ENCODE measurements around the gene DSCAML1. TPM values are rescaled to one million over a fixed set of nuclear protein-coding genes. Genes with fewer than 3 reads are reported as not detected.

DSCAML1 gene
- total and polyA plus RNA-seq, 8 donors = 0.08 to 2.9 (median 0.45) TPM

GRCh38 chr11:117841551-117842031, 44.6 kb upstream of the DSCAML1 start:
- peak; percentile 4 to 11 for DNase-seq

GRCh38 chr11:117840881-117841550, 44.0 kb upstream of the DSCAML1 start:
- Histone ChIP-seq H3K27ac (no peak overlapping the region), H3K36me3 (peaks cover 0 to 53% (median 12%) of the 10 kb centered on the region in 4 donors), H3K4me3 (no peak overlapping the region), H3K27me3 (no peaks in the 10 kb centered on the region), H3K4me1 (peaks cover 0 to 23% (median 11%) of the 10 kb centered on the region in 4 donors), H3K9me3 (no peaks in the 10 kb centered on the region)
- WGBS, 5 donors = 84 to 94% (median 85%) methylated on average over 9 to 11 of the region's 11 CpGs
- TF ChIP-seq, protein P1, sequence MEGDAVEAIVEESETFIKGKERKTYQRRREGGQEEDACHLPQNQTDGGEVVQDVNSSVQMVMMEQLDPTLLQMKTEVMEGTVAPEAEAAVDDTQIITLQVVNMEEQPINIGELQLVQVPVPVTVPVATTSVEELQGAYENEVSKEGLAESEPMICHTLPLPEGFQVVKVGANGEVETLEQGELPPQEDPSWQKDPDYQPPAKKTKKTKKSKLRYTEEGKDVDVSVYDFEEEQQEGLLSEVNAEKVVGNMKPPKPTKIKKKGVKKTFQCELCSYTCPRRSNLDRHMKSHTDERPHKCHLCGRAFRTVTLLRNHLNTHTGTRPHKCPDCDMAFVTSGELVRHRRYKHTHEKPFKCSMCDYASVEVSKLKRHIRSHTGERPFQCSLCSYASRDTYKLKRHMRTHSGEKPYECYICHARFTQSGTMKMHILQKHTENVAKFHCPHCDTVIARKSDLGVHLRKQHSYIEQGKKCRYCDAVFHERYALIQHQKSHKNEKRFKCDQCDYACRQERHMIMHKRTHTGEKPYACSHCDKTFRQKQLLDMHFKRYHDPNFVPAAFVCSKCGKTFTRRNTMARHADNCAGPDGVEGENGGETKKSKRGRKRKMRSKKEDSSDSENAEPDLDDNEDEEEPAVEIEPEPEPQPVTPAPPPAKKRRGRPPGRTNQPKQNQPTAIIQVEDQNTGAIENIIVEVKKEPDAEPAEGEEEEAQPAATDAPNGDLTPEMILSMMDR (IDR thresholded peaks at IDR 0.05) = no peak
- TF ChIP-seq POLR2A (IDR thresholded peaks at IDR 0.05) (no peak), EP300 (IDR thresholded peaks at IDR 0.05) (no peak)
- intact Hi-C loops (cut with DNase I; ENCODE audit: low total_unique reads) = no loop called here
- DNase-seq = peak; percentile 2 to 16

More at GRCh38 chr11:117841551-117842031, 44.6 kb upstream of the DSCAML1 start:
- Histone ChIP-seq H3K27me3 (no peaks in the 10 kb centered on the region), H3K4me1 (peaks cover 0 to 23% (median 11%) of the 10 kb centered on the region in 4 donors), H3K27ac (no peak overlapping the region), H3K4me3 (no peak overlapping the region), H3K36me3 (peaks cover 0 to 53% (median 12%) of the 10 kb centered on the region in 4 donors), H3K9me3 (no peaks in the 10 kb centered on the region)
- intact Hi-C loops (cut with DNase I; ENCODE audit: low total_unique reads) = no loop called here
- WGBS, 5 donors = 73 to 90% (median 86%) methylated on average over 7 of the region's 7 CpGs
- TF ChIP-seq EP300 (IDR thresholded peaks at IDR 0.05) = no peak

- no peak overlapping the region for H3K4me3 ChIP-seq
- WGBS, 5 donors = 86 to 94% (median 90%) methylated on average over 6 to 10 of the region's 10 CpGs
- H3K4me1 ChIP-seq = peaks cover 0 to 23% (median 11%) of the 10 kb centered on the region in 4 donors
- no peaks in the 10 kb centered on the region for H3K9me3 ChIP-seq
- DNase-seq = peak in 1 of 2 donors; percentile 10
- no peaks in the 10 kb centered on the region for H3K27me3 ChIP-seq
- H3K36me3 ChIP-seq = peaks cover 0 to 57% (median 12%) of the 10 kb centered on the region in 4 donors
- intact Hi-C loops (cut with DNase I; ENCODE audit: low total_unique reads) = no loop called here
- no peak overlapping the region for H3K27ac ChIP-seq
- TF ChIP-seq EP300 (IDR thresholded peaks at IDR 0.05) (no peak), POLR2A (IDR thresholded peaks at IDR 0.05) (no peak)
Measured at GRCh38 chr11:117839936-117840813, 43.2 kb upstream of the DSCAML1 start.

DNA sequence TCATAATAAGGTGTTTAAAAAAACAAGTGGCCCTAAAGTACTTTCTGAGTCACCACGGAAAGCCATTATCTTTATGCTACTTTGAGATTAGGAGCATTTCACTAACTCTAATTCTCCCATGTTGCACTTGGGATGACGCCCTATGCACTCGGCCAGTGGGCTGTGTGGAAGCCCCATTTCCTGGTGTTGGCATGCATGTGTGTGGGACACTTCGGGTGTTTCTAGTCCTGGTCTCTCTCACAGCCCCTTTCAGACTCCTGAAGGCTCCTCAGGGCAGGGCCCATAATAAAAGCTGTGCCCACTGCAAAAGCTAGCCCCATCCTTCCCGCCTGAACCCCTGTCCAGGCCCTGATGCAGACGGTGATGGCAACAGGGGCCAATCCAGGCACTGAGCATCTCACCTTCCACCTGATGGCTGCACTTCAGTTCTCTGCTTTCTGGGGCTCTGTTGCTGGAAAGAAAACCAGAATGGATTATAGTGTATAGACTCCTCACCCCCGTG, 42.4 kb upstream of the DSCAML1 start:
- TF ChIP-seq, protein P1 (IDR thresholded peaks at IDR 0.05) = no peak
- TF ChIP-seq EP300 (IDR thresholded peaks at IDR 0.05) = no peak
- TF ChIP-seq POLR2A (IDR thresholded peaks at IDR 0.05) = no peak
- TF ChIP-seq POLR2AphosphoS5 (IDR thresholded peaks at IDR 0.05) = no peak
- WGBS, 5 donors = 64 to 75% (median 65%) methylated on average over 7 of the region's 7 CpGs
- H3K27me3 ChIP-seq = no peaks in the 10 kb centered on the region
- intact Hi-C loops (cut with DNase I; ENCODE audit: low total_unique reads) = no loop called here
- no peak overlapping the region for H3K4me3 ChIP-seq
- no peak overlapping the region for H3K27ac ChIP-seq
- no peaks in the 10 kb centered on the region for H3K9me3 ChIP-seq
- peaks cover 0 to 21% (median 10%) of the 10 kb centered on the region in 4 donors for H3K4me1 ChIP-seq
- H3K36me3 ChIP-seq = peaks cover 0 to 62% (median 12%) of the 10 kb centered on the region in 4 donors
- peak; percentile 13 to 65 for DNase-seq

GRCh38 chr11:117838901-117839300, 41.9 kb upstream of the DSCAML1 start:
- H3K36me3 ChIP-seq = peaks cover 0 to 62% (median 12%) of the 10 kb centered on the region in 4 donors
- WGBS, 5 donors = 70 to 83% (median 72%) methylated on average over 8 of the region's 8 CpGs
- no peaks in the 10 kb centered on the region for H3K9me3 ChIP-seq
- H3K4me3 ChIP-seq = no peak overlapping the region
- H3K27ac ChIP-seq = no peak overlapping the region
- H3K27me3 ChIP-seq = no peaks in the 10 kb centered on the region
- intact Hi-C loops (cut with DNase I; ENCODE audit: low total_unique reads) = no loop called here
- H3K4me1 ChIP-seq = peaks cover 0 to 18% (median 8%) of the 10 kb centered on the region in 4 donors
- TF ChIP-seq, protein P1 (IDR thresholded peaks at IDR 0.05) = no peak
- no peak for TF ChIP-seq EP300 (IDR thresholded peaks at IDR 0.05)
- TF ChIP-seq POLR2A (IDR thresholded peaks at IDR 0.05) = no peak
- TF ChIP-seq POLR2AphosphoS5 (IDR thresholded peaks at IDR 0.05) = no peak
- DNase-seq = peak; percentile 1 to 13
